ENCODE measurements around the gene ISCA1.

DNA sequence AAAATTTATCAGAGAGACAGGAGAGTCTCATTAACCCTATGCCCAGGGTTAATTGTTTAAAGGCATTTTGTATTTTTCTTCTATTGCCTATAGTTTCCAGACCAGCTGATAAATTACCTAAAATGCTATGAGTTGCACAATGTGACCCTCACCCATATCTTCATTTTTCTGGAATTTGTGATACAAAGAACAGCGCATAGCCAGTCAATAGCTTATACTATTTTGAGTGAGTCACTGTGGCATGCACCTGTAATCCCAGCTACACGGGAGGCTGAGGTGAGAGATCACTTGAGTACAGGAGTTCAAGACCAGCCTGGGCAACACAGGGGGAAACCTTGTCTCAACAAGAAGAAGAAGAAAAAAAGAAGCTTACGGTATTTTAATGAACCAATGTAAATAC, 25.7 kb downstream of the ISCA1 start:
- TF ChIP-seq, protein P1, sequence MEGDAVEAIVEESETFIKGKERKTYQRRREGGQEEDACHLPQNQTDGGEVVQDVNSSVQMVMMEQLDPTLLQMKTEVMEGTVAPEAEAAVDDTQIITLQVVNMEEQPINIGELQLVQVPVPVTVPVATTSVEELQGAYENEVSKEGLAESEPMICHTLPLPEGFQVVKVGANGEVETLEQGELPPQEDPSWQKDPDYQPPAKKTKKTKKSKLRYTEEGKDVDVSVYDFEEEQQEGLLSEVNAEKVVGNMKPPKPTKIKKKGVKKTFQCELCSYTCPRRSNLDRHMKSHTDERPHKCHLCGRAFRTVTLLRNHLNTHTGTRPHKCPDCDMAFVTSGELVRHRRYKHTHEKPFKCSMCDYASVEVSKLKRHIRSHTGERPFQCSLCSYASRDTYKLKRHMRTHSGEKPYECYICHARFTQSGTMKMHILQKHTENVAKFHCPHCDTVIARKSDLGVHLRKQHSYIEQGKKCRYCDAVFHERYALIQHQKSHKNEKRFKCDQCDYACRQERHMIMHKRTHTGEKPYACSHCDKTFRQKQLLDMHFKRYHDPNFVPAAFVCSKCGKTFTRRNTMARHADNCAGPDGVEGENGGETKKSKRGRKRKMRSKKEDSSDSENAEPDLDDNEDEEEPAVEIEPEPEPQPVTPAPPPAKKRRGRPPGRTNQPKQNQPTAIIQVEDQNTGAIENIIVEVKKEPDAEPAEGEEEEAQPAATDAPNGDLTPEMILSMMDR (optimal IDR thresholded peaks at IDR 0.05 in 1 of 3, IDR thresholded peaks at IDR 0.05 in 1 of 3, conservative IDR thresholded peaks at IDR 0.05 in 1 of 3; ENCODE audit: extremely low read depth in 1 of 3, insufficient read depth in 2 of 3, low read length in 3 of 3) = no peak
- TF ChIP-seq EZH2 (IDR thresholded peaks at IDR 0.05; ENCODE audit: low read length) = no peak
